GM12864 (cell line): ENCODE results near the gene GRB7.
A peak's percentile ranks its signal among the peaks of the same experiment; 100 is the strongest.

ENCODE experiments used
- DNase-seq: peaks from one replicate; pipeline ENCODE4 v3.0.0-alpha.2; 2011; ENCODE audit warnings: low read depth
- H3K4me3 ChIP-seq: 2 replicates; pipeline ENCODE4 v1.5.1; 2011; ENCODE audit warnings: mild to moderate bottlenecking, low read depth, low read length, control low read depth
- TF ChIP-seq, protein P1 (sequence below): IDR thresholded peaks from 2 replicates; pipeline ENCODE4 v1.5.1; 2011; ENCODE audit warnings: low read depth, mild to moderate bottlenecking, moderate library complexity, low read length, control low read depth, inconsistent platforms; ENCODE audit errors: missing control alignments

Gene GRB7

GRCh38 chr17:39751016-39751543, 13.3 kb downstream of the GRB7 start:
- no peak overlapping the region for H3K4me3 ChIP-seq
- DNase-seq, result no peak
- TF ChIP-seq, protein P1, sequence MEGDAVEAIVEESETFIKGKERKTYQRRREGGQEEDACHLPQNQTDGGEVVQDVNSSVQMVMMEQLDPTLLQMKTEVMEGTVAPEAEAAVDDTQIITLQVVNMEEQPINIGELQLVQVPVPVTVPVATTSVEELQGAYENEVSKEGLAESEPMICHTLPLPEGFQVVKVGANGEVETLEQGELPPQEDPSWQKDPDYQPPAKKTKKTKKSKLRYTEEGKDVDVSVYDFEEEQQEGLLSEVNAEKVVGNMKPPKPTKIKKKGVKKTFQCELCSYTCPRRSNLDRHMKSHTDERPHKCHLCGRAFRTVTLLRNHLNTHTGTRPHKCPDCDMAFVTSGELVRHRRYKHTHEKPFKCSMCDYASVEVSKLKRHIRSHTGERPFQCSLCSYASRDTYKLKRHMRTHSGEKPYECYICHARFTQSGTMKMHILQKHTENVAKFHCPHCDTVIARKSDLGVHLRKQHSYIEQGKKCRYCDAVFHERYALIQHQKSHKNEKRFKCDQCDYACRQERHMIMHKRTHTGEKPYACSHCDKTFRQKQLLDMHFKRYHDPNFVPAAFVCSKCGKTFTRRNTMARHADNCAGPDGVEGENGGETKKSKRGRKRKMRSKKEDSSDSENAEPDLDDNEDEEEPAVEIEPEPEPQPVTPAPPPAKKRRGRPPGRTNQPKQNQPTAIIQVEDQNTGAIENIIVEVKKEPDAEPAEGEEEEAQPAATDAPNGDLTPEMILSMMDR, result no peak

DNA sequence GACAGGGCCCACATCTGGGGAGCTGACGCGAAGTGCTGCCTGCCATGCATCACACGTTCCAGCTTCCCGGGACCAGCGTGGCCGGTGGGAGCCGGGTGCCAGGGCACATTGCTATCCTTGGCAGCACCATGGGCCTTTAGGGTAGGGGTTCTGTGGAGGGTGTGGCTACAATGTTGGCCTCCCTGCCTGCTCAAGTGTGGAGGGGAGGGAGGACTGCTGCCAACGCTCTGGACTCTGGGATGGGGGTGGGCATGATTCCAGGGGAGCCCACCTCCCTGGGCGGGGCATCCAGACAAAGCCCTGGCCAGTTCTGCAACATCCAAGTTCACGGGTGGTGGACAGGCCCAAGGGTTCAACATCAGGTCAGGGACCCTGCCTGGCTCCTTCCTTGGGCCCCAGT, 13.9 kb downstream of the GRB7 start:
- no peak overlapping the region for H3K4me3 ChIP-seq
- TF ChIP-seq, protein P1, result no peak
- no peak for DNase-seq

DNA sequence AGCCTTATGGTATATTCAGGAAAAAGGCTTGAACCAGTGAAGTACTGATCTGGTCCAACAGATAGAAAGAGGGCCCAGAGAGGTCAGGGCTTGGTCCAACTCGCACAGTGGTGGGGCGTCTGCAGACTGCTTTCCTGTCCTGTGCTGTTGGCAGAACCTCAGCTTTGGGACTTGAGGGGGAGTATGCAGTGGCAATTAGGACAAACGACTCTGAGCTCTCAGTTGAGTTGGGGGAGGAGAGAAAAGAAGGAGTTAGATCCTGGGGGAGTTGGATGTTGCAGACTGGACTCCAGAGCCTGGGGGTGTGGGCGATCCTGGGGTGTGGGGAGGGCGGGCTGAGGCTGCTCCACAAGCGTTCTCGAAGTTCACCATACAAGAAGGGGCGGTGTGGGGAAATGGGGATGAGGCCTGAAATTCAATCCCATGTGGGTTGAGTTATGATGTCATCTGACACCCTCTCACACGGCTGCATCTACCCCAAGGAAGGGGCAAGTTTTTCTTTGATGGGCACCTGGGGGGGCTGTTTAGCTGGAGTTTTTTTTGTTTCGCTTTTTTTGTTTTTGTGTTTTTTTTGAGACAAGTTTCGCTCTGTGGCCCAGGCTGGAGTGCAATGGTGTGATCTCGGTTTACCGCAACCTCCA, 14.6 kb downstream of the GRB7 start:
- TF ChIP-seq, protein P1, result no peak
- DNase-seq, result no peak
- H3K4me3 ChIP-seq, result no peak overlapping the region

DNA sequence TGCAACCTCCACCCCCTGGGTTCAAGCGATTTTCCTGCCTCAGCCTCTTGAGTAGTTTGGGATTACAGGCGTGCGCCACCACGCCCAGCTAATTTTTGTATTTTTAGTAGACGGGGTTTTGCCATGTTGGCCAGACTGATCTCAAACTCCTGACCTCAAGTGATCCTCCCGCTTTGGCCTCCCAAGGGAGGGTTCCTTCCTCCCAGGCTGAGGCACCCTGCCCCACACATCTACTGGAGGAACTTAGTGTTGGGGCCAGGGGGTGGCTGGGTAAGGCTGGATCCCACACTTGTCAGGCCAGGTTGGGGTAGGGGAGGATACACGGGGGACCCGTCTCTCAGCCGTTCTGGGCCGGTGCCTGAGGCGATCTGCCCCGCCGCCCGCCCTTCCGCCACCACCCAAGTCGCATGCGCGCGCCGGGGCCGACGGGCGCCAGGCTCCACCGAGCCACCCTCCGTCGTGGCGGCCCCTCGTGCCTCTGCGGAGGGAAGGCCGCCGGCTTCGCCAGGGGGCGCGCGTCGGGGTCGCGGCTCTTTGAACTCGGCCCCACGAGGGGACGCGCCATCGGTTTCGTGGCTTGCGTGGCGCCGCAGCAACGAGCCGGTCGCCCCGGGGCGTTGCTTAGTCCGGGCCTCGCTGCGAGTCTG, 15.9 kb downstream of the GRB7 start:
- DNase-seq, result no peak
- TF ChIP-seq, protein P1, result no peak
- peak overlapping the region; percentile 58 for H3K4me3 ChIP-seq

GRCh38 chr17:39754161-39754957, 16.6 kb downstream of the GRB7 start:
- DNase-seq, result peak; percentile 82
- TF ChIP-seq, protein P1, result peak; percentile 80
- H3K4me3 ChIP-seq, result peak overlapping the region; percentile 58

- TF ChIP-seq, protein P1, result no peak
- no peak for DNase-seq
- H3K4me3 ChIP-seq, result peak overlapping the region; percentile 58
Measured at GRCh38 chr17:39754958-39755553, 17.3 kb downstream of the GRB7 start.
